Left renal pelvis (tissue), 4 donors: ENCODE data around the gene TRIM24. TPM values are rescaled to one million over a fixed set of nuclear protein-coding genes. Genes with fewer than 3 reads are reported as not detected.
"Not testable (repeated sequence)": the region's sequence is repeated elsewhere in the genome, so short reads cannot be mapped to it uniquely, and the experiment has no call there.

Source experiments
- DNase-seq, 4 donors: peaks; one replicate each; pipeline ENCODE4 v3.0.0-alpha.2; 2013; ENCODE audit warnings: low read depth in 4 of 4, low spot score in 3 of 4
- polyA plus RNA-seq, 4 donors: library from polyadenylated mRNA; unstranded; fragments of 120-200 nt; gene quantifications; one replicate each; pipeline ENCODE4 v1.2.1, GENCODE V29; 2013; ENCODE audit not compliant: insufficient read length in 4 of 4

TRIM24 gene
- polyA plus RNA-seq, 4 donors, result 43.1 to 61.3 (median 56.0) TPM

DNA sequence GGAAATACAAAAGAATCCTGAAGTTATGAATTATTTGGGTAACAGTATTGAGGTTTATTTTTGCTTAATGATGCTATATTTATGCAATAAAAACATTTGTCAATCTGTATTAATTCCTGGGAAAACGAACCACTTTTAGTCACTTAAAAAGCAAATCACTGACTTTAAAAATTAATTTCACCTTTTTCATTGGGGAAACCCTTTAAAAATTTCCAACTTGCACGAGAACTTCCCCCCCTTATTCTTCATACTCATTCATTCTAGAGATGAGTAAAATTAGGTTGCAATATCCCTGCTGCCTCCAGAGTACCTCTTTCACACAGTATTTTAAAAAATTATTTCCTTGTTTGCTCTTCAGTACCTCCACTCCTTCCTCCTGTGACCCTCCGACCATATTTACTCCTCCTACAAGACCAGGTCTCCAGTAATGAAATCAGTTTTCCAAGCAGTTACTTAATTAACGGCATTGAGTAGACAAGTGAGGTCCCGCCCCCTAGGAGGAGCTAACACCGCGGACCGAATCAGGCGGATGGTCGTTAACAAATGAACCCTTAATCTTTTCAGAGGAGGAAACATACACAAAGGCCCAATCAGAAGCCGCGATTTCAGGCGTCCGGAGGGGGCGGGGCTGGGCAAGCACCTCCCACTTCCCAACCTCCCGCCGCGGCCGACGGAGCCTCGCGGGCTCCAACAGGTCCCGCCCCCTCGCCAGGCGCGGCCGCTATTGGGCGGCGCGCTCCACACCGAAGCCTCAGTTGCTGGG lies 465 bp upstream of the TRIM24 start:
- peak; percentile 92 to 96 (median 94) for DNase-seq

DNA sequence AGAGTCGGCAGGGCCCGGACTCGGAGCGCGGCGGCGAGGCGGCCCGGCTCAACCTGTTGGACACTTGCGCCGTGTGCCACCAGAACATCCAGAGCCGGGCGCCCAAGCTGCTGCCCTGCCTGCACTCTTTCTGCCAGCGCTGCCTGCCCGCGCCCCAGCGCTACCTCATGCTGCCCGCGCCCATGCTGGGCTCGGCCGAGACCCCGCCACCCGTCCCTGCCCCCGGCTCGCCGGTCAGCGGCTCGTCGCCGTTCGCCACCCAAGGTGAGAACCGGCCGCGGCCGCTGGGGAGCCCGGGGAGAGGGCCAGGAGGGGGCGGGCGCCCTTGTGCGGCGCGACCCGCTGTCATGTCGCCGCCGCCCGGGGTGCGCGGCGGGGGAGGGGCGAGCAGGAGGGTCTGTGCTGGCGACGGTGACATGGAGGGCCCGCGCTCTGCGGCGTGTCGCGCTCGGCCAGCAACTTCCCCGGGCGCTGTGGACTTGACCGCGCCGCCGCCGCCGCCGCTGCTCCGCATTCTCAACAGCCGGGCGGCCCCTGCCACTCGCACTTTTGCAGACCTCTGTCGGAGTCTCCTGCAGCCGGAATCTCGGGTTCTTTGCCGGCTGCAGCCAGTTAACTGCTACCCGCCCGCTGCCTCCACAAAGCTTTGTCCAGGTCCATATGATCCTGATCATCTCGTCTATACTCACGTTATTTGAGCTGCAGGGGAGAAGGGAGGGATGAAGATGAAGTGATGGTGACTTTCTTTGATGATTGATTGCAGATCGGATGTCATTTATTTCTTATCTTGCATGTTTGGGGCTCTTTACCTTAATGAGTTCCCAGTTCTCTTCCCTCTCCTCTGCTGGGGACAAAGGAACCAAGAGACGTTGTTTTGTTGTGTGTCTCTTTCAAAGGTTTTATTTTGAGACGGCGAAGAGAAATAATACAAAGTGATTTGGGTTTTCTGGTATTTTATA lies 869 bp downstream of the TRIM24 start:
- DNase-seq, result peak in 2 of 4 donors; percentile 41 to 42

DNA sequence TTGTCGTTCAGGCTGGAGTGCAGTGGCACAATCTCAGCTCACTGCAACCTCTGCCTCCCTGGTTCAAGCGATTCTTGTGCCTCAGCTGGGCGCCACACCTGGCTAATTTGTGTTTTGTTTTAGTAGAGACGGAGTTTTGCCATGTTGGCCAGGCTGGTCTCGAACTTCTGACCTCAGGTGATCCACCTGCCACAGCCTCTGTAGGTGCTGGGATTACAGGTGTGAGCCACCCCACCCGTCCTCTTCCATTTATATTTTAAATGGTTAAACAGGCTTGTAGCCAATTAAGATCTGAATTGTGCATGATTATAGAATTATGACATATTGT lies 3.2 kb downstream of the TRIM24 start:
- not testable (repeated sequence) for DNase-seq

DNA sequence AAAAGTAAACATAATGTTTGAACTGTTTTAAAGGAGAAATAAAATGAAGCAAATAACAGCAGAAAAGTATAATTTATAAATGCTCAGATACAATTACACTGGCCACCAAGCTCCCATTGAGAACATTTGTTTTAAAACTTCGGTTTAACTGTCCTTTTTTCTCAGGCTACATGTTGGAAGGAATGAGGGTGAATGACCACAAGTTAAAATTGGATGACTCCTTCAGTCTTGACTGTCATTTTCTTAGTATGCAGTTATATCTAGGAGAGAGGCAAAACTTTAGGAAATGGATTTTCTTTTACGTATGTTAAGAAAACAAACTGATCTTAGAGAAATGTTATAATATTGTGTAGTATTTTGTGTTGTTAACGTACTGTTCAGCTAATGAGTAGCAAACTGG lies 5.0 kb downstream of the TRIM24 start:
- no peak for DNase-seq

DNA sequence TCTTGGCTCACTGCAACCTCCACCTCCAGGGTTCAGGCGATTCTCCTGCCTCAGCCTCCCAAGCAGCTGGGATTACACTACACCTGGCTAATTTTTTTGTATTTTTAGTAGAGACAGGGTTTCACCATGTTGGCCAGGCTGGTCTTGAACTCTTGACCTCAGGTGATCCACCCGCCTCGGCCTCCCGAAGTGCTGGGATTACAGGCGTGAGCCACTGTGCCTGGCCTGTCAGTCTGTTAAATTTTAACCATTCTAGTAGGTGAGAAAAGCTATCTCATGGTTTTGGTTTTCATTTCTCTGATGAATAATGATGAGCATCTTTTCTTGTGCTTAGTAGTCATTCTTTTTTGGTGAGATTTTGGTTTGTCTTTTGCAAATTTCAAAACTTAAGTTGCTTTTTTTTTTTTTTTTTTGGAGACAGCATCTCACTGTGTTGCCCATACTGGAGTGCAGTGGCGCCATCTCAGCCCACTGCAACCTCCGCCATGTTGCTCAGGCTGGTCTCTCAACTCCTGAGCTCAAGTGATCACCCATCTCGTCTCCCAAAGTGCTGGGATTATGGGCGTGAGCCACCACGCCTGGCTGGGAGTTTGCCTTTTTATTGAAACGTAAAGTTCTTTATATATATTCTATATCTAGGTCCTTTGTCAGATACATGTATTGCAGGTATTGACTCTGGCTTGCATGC lies 6.2 kb downstream of the TRIM24 start:
- not testable (repeated sequence) for DNase-seq

DNA sequence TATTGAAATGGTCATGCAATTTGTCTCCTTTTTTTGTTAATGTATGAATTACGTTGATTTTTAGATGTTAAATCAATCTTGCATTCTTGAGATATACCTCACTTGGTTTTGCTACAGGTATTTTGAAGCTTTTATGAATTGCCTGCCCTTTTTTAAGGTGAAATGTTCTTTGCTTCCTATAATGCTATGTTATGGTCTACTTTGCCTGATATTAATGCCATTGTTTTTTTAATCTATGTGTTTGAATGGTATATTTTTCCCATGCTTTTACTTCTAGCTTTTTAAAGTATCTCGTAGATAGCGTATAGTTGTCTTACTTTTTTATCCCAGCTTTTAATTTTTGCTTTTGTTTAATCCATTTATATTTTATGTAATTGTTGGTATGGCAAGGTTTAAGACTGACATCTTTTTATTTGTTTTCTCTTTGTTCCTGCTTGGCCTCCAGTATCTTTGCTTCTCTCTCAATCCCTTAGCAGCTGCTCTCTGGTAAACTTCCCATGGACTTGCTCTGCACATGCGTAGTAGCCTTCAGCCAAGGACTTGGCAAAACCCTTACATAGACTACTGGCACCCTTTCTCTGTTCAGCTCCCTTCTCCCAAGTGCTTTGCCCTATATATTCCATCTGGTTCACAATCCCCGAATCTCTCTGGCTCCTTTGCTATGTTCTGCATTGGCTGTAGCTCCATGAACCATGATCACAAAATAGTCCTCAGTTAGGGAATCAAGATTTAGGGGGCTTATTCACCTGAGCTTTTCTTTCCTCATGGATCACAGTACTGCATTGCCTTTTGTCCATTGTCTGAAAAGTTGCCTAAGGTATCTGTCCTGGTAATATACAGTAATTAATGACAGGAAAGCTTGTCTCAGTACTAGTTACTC lies 8.4 kb downstream of the TRIM24 start:
- no peak for DNase-seq

DNA sequence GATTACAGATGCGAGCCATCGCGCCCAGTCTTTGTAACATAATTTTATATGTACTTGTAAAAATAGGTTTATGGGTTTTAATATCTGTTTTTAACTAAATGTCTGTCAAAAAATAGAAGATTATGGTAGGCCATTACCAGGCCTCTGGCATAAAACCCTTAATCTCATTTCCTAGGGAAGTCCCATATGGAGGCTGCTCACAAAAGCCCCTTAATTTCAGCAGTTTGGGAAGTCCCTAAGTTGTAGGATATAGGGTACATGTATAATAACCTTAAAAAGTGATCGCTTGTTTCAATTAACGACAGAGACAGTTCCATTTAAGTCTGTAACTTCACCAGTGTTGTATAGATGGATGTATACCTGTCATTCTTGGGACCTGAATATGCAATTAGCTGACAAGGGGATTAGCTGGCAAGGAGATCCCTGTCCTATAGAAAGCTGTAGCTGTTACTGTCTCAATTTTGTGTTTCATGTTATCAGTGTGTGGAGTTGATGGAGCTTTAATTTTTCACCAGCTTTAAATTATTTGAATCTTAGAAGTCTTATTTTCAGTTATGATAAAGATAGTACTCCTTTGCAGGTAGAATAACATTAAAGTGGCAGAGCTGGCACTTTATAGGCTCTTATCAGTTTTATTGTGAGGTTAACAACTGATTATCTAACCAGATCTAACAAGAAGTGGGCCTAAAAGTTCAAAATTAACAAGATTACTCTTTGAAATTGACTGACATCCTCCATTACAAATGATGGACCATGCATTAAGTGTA lies 10.5 kb downstream of the TRIM24 start:
- no peak for DNase-seq

GRCh38 chr7:138472292-138473079 lies 12.4 kb downstream of the TRIM24 start:
- DNase-seq, result no peak

DNA sequence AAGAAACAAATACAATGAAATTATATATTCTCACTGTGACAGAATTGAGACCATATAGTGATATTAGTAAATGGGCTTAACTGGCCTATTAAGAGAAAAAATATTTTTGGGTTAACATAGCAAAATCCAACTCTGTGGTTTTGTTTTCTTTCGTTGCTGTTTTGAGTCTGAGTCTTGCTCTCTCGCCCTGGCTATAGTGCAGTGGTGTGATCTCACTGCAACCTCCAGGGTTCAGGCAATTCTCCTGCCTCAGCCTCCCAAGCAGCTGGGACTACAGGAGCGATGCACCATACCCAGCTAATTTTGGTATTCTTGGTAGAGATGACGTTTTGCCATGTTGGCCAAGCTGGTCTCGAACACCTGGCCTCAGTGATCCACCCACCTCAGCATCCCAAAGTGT lies 15.3 kb downstream of the TRIM24 start:
- no peak for DNase-seq

DNA sequence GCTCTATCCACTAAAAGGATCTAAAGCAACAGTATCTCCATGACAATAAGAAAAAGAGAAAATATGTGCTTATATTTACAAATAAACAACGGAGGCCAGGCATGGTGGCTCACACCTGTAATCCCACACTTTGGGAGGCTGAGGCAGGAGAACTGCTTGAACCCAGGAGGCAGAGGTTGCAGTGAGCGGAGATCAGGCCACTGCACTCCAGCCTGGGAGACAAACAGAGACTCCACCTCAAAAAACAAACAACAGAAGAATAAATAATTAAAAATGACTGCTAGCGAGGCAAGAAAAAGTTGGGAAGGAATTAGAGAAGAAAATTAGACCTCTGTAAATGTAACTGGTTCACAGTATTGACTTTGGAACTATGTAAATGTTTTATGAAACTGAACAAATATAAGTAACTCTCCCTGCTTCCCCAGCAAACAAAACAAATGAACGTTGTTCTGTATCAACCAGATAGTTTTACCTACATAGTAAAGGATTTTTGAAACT lies 17.1 kb downstream of the TRIM24 start:
- DNase-seq, result no peak

DNA sequence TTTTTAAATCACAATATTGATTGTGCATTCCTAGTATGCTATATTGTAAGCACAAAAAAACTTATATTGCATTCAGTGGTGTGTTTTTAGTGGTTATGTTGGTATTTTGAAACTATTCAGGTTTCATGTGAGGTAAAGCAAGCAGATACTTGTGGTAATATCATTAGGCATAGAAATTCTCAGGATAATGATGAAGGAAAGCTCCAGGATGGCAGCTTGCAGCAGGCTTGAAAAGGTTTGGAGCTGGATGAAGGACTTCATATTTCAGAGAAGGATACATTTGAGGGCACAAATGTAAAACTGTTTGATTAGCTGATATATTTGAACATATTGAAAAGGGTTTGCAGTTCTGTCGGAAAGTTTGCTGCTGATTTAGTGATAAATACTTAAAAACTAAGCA lies 17.5 kb downstream of the TRIM24 start:
- no peak for DNase-seq

- no peak for DNase-seq
Observed at GRCh38 chr7:138478499-138478908, 18.4 kb downstream of the TRIM24 start.

DNA sequence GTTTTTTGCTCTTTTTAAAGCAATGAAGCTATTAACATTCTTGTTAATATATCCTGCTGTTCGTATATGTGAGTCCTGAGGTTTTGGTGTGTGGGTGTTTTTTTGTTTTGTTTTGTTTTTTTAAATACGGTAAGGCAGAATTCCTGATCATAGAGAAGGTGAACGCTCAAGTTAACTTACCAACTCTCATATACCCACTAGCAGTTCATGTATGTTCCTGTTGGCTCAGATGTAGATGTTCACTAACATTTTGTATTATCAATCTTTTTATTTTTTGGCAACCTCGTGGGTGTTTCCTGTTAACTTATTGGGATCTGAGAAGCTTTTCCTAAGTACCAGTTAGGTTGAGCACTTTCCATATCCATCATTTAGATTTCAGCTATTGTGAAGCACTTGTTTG lies 20.5 kb downstream of the TRIM24 start:
- no peak for DNase-seq

GRCh38 chr7:138481447-138482380 lies 21.7 kb downstream of the TRIM24 start:
- DNase-seq, result no peak

- DNase-seq, result no peak
Observed at GRCh38 chr7:138483531-138483930, 23.5 kb downstream of the TRIM24 start.

DNA sequence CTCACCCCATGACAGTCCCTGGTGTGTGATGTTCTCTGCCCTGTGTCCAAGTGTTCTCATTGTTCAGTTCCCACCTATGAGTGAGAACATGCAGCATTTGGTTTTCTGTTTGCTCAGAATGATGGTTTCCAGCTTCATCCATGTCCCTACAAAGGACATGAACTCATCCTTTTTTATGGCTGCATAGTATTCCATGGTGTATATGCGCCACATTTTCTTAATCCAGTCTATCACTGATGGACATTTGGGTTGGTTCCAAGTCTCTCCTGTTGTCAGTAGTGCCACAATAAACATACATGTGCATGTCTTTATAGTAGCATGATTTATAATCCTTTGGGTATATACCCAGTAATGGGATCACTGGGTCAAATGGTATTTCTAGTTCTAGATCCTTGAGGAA lies 25.4 kb downstream of the TRIM24 start:
- DNase-seq, result not testable (repeated sequence)

- DNase-seq, result not testable (repeated sequence)
Observed at GRCh38 chr7:138489139-138489538, 29.1 kb downstream of the TRIM24 start.
